NCI-H1417 treated with DMSO at 0.1 percent for 48 hours (cell line): ENCODE data around the gene TMEM50A.
"Not testable (repeated sequence)": the region's sequence is repeated elsewhere in the genome, so short reads cannot be mapped to it uniquely, and the experiment has no call there.

Experiments used
- DNase-seq: peaks from one replicate; lab custom pipeline; 2025; lab: John Stamatoyannopoulos, UW

Gene TMEM50A

DNA sequence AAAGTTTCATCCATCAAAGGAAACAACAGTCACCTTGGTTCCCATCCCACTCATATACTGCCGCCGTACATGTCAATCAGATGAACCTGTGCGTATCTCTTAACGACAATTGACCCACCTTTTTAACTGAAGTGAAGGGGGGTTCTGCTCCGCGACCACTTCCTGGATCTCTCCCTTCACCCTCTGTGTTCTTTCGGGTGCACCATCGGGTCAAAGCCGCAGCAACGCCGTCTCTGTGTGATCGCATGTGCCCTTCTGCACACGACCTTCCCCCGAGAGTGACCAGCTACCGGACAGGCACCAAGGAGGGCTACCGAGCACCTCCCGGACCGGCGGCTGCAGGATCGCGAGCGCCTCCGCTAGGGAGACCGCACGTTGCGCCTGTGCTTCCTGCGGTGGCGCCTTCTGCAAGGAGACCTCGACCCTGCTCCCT, 1.2 kb upstream of the TMEM50A start:
- not testable (repeated sequence) for DNase-seq

DNA sequence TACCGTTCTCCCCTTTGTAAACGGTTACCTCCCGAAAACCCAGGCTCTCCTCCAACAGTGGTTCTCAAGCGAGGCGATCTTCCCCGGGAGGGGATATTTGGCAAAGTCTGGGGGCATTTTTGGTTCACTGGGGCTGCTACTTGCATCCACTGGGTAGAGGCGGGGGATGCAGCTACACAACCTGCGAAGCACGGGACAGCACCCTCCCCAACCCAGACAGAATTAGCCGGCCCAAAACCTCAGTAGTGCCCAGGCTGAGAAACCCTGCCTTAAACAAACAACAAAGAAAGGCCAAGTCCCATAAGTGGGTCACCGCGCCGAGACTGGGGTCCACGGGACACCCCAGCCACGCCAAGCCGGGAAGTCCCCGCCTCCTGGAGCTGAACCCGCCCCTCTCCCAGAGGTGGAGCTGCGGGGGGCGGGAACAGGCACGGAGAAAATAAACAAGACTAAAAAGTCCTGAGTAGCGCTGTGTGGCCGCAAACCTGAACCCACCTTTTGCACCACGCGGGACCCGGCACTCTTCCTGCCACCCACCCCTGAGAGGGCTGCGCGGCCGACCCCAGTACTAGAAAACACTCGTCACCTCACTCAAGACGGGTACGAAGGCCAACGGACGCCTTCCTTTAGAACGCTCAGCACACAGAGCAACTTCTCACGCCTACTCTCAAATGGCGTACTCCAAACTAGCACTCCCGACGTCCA, 499 bp upstream of the TMEM50A start:
- not testable (repeated sequence) for DNase-seq

DNA sequence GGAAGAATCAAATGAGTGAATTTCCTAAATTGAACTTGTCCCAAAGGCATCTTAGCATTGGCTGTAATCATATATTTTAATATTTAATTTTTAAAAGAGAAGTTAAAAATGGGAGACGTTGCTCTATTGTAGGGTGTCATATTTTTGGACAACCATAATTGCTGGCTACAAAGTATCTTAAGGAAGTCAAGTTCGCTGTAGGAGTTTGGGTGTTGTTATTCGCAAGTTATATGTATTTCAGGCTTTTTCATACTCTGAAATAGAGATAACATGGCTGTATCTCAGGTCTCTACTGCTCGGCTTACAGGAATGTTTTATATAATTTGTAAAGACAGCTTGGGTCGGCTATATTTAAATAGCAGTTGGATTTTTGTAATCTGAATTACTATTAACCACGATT, 852 bp downstream of the TMEM50A start:
- no peak for DNase-seq

DNA sequence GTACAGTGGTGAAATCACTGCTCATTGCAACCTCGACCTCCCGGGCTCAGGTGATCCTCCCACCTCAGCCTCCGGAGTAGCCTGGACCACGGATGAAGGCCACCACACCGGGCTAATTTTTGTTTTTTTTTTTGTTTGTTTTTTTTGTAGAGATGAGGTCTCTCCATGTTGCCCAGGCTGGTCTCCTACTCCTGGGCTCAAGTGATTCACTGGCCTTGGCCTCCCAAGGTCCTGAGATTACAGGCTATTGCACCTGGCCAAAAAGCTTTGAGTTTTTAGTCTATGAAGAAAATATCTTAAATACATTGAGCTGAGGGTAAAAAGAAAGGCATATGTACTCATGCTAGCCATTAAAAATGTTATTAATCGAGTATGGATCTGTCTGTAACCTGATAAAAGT, 3.6 kb downstream of the TMEM50A start:
- no peak for DNase-seq

DNA sequence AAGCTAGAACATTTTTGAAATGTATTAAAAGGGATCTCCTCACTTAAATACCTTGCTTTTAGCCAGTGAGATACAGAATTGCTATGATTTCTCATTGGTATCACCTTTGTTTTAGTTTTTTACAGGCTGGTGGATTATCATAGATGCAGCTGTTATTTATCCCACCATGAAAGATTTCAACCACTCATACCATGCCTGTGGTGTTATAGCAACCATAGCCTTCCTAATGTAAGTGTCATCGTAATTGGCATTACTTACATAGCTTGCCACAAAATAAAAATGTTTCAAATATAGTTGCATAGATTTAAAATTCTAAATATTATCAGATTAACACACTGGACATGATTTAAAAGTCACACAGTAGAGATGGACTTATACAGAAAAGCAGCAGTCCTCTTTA, 4.7 kb downstream of the TMEM50A start:
- DNase-seq: no peak

DNA sequence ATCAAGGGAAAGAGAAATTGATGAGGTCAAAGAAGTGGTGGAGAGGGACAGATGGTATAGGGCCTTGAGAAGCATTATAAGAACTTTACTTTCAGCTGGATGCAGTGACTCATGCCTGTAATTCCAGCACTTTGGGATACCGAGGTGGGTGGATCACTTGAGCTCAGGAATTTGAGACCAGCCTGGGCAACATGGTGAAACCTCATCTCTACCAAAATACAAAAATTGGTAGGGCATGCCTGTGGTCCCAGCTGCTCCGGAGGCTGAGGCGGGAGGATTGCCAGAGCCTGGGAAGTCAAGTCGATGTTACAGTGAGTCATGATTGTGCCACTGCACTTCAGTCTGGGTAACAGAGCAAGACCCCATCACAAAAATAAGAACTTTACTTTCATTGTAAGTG, 5.7 kb downstream of the TMEM50A start:
- no peak for DNase-seq

DNA sequence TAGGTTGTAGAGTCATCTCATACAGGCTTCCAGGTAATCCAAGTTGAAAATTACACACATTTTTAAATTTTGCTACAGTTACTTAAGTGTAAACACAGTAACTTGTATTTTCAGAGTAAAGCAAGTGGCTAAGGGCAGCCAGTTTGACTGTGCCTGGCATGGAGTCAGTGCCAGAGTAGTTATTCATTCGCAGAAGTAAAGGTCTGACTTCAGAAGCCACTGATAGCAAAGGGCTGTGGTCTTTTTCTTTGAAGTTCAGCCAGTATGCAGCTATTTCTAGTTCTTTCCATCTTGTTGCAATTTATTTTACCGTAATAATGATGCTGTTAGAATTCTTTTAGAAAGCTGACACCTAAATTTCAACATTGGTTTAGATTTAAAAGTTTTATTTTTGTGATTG, 9.4 kb downstream of the TMEM50A start:
- DNase-seq: no peak

DNA sequence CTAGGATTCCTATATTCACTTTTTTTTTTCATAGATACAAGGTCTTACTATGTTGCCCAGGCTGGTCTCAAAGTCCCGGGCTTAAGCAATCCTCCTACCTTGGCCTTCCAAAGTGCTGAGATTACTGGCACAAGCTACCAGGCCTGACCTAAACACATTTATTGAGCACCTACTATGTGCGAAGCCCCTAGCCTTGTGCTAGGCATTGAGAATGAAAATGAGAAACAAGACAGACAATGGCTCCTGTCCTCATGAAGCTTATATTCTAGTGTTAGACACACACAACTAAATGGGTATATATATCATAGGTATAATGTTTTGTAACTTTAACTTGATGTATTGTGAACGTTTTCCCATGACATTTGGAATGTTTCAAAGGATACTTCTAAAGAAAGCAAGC, 11.5 kb downstream of the TMEM50A start:
- DNase-seq: no peak

DNA sequence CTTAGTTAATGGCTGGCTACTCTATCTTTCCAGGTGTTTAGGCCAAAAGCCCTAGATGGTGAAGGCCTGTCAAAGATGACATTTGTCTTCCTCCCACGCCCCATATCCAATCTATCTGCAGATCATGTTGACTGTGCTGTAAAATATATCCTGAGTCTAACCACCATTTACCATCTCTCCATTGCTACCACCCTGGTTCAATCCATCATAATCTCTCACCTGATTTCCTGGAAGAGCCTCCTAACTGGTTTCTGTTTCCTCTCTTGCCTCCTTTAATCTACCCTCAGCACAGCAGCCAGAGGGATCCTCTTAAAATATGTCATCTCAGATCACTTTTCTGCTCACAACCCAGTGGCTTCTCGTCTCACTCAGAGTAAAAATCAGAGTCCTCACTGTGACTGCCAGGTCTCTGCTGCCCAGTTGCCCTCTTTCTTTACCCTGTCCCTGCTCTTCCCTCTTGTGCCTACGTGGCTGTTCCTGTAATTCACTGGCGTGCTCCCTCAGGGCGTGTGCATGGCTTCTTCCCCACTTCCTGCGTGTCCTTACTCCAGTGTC, 17.8 kb downstream of the TMEM50A start:
- DNase-seq: no peak

DNA sequence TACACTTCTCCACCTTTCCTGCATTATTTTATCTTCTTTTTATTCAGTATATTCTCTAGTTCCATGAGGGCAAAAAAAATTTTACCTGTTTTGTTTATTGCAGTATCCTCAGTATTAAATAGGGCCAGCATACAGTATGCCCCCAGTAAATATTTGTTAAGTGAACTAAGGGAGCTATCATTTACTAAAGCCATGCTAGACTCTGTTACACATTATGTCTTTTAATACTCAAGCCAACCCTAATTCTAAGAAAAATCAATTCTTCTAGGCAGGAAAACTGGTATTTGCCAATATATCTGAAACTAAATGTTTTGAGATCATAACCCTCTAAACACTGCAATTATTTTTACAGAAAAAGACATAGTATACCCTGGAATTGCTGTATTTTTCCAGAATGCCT, 18.3 kb downstream of the TMEM50A start:
- DNase-seq: no peak

DNA sequence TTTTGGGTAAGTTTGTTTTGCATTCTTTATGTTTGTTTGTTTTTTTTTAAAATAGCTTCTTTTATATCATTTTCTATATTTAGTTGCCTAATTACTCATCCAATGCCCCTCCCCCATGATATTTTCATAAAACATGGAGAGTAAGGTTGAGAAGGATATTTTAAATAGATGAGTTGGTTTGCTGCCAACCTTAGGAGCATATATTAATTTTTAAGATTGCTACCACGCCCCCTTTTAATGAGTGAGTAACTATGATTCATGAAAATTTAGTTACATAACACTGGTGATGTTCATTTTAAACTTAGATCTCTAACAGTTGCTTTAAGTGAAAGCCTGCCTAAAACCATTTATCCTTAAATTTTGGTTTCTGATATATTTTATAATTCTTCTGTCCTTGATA, 18.7 kb downstream of the TMEM50A start:
- DNase-seq: no peak

DNA sequence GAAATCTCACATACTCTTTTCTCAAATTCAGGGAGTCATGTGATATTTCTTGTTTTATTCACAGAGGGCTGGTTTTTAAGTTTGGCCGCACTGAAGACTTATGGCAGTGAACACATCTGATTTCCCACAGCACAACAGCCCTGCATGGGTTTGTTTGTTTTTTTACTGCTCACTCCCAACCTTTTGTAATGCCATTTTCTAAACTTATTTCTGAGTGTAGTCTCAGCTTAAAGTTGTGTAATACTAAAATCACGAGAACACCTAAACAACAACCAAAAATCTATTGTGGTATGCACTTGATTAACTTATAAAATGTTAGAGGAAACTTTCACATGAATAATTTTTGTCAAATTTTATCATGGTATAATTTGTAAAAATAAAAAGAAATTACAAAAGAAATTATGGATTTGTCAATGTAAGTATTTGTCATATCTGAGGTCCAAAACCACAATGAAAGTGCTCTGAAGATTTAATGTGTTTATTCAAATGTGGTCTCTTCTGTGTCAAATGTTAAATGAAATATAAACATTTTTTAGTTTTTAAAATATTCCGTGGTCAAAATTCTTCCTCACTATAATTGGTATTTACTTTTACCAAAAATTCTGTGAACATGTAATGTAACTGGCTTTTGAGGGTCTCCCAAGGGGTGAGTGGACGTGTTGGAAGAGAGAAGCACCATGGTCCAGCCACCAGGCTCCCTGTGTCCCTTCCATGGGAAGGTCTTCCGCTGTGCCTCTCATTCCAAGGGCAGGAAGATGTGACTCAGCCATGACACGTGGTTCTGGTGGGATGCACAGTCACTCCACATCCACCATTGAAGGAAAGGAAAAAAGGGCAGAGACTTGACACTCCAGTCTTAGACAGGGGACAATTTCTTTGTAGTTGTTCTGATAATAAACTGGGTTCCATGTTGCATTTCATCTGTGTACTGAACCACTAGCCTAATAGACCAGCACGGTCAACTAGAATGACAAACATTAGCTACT, 22.8 kb downstream of the TMEM50A start:
- DNase-seq: no peak

DNA sequence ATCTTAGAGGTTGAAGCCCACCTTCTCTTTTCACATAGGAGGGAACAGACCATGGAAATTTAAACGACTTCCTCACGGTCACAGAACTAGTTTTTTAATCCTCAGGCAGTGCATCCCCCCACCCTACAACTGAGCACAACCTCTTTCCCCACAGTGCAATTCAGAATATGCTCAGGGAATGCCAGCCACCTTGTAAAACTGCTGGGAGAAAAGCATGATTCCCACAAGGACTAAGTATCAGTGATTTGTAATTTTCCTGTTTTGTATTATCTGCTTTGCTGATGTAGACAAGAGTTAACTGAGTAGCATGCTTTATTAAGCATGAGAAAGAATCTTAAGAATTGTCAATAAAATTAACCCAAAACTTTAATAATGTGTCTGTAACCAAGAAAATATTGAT, 23.8 kb downstream of the TMEM50A start:
- DNase-seq: no peak

DNA sequence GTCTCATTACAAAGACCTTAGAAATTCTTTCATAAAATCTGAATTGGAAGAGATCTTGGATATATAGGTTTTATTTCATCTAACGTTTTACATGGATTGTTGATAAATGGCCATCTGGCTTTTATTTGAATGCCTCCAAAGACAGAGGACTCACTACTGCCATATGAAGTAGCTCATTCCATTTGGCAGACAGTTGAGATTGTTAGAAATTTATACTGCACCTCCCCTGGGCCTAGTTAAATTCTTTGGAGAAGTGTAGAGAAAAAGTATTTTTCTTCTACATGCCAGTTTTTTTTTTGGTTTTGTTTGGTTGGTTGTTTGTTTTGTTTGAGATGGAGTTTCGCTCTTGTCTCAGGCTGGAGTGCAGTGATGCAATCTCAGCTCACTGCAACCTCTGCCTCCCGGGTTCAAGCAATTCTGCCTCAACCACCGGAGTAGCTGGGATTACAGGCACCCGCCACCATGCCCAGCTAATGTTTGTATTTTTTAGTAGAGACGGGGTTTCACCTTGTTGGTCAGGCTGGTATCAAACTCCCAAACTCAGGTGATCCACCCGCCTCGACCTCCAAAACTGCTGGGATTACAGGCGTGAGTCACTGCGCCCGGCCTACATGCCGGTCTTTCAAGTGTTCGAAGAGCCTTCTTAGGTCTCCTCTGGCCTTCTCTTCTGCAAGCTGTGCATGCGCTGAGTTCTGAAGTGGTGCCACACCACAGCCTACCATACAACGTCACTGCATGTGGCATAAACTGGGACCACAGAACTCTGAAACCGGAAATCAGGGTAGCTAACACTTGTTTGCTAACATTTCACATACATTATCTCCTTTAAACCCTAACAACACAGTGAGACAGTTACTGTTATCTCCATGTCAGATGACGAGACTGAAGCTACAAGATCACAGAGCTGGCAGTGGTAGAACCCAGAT, 24.8 kb downstream of the TMEM50A start:
- not testable (repeated sequence) for DNase-seq

DNA sequence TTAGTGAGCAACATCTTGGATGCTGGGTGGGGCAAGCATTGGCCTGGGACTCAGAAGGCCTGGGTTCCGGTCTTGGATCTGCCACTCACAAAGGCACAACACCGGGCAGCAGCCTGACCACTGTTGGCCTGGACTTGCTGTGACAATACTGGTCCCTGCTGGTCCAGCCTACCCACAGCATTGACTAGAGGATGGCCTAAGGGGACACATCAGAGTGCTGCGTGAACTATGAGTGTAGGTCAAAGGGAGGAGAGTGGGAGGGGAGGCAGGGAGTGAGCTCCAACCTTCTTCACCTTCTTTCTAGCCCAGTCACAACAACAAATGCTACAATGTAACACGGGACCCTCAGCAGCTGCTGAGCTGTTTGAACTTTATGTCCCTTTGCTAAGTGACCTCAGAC, 31.1 kb downstream of the TMEM50A start:
- DNase-seq: no peak

DNA sequence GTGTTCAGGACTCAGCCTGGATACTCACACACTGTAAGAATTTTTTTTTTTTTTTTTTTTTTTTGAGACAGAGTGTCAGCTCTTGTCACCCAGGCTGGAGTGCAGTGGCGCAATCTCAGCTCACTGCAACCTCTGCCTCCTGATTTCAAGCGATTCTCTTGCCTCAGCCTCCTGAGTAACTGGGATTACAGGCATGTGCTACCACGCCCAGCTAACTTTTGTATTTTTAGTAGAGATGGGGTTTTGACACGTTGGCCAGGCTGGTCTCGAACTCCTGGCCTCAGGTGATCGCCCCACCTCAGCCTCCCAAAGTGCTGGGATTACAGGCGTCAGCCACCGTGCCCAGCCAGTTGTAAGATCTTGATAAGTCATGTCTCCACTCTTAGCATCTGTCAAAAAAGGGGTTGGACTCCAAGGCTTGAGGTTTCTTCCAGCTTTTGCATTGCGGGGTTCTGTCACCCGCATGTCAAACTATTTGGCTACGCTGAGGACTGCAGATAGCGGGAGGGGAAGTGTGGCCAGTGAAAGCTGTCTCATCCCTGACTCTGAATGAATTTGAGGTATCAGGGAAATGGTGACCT, 31.6 kb downstream of the TMEM50A start:
- DNase-seq: not testable (repeated sequence)

DNA sequence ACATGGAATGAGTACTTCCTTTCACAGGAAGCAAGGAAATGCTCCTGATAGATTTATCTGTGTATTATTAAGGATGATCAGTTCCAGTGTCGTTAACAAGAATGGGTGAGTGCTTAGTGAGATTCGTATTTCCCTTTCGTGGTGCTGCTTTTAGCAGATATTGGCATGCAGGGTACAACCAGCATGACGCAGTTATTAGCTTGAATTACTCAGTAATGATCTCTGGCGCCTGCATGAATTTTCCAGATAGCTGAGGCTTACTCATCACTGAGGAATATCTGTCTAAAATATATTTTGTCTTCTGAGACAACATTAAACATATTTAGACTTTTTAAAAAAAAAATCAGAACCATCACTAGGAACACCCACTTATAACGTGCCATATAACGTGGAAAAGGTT, 33.6 kb downstream of the TMEM50A start:
- DNase-seq: not testable (repeated sequence)

DNA sequence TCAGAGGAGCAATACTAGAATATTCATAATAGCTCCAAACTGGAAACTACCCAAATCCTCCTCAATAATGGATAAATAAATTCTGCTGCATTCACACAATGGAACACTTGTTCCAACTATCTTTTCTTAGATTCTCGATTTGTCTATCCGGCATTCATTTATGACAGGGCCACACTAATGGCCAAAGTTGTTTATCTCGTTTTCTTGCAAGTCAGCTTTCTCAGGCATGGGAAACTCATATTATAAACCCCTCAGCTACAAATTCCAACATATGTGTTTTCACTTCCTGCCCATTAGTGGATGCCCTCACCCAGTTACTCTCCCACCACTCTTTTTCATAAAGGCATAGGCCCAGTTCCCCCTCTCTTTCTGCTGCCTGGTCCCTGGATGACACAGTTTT, 40.2 kb downstream of the TMEM50A start:
- DNase-seq: not testable (repeated sequence)

DNA sequence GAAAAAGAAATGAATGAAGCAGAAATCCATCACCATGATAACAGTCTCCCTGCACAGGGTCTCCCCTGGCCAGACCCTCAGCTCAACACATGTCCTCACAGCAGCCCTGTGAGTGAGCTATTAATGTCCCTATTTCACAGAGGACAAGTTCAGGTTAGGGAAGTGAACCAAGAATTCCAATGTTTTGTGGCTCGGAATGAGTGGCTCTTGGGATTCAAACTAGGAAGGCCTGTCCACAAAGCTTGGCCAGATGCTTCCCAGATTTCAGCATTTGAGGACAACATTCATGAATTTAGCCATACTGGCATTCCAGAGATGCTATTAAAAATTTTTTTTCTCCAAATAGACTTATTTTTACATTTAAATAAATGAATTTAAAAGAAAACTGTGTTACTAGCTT, 44.4 kb downstream of the TMEM50A start:
- not testable (repeated sequence) for DNase-seq

DNA sequence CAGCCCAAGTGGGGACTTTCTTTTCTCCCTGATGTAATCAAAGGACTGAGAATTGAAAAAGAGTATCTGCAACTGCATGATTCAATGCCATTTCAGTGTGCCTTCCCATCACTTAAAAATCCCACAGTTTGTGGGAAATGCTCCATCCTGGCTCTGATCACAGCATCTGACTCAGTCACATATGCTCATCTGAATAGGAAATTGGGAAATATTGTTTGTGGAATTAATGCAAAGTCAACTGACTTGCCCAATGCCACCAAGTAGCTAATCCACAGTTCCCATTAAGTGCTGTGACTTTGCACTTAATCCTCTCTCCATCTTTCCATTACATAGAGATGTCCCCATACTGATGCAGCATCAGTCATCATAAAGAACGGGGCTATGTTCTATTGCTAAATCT, 45.0 kb downstream of the TMEM50A start:
- not testable (repeated sequence) for DNase-seq

DNA sequence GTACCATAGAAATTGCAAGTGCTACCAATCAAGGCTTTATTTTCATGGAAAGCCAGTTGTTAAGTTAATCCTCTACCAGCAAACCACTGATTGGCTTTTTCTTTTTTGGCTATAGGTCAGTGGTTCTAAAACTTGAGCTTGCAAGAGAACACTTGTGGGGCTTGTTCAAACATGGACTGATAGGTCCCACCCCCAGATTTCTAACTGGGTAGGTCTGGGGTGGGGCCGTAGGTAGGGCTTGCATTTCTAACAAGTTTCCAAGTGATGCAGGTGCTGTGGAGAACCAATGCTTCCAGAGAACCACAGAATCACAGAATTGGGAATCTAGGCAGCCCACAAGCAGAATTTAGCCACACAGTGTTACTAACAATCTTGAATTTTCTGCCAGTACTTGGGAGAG, 45.7 kb downstream of the TMEM50A start:
- not testable (repeated sequence) for DNase-seq
